Glomerular visceral epithelial cell (primary cell): ENCODE data around the gene CHST7.

Experiments used
- DNase-seq: peaks from one replicate; pipeline ENCODE4 v3.0.0-alpha.2; 2016; ENCODE audit errors: extremely low spot score

CHST7 gene

GRCh38 chrX:46607916-46608315, 34.4 kb downstream of the CHST7 start:
- DNase-seq = no peak

GRCh38 chrX:46610070-46610658, 36.6 kb downstream of the CHST7 start:
- no peak for DNase-seq

DNA sequence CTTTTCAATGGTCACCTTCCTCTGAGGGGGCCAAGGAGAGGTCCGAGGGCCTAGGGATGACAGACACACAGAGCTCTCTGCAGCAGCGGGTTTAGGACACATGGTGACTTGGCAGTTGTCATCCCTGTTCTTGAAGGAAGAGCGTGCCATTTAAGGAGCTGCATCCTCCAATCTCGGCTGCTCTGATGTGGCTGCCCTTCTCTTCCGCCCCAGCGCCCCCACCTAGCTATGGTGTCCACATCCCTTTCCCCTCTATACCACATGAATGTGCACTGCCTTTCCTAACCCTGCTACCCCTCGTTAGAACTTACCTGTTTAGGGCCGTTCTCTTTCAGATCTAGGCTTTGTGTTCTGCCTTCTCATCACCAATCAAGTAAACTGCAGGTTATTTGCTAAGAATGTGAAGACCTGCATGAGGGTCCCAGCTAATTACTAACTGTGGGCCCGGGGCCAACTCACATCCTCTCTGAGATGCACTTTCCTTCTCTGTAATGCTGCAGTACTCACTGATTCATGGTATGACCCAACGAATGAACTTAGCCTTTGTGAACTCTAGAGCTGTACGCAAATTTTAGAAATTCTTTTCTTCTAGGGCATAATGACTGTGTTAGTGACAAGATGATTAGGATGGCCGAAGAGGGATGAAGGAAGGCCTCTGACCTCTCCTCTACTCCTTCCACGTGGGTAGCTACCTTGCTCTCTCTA, 38.2 kb downstream of the CHST7 start:
- no peak for DNase-seq

- DNase-seq = no peak
Measured at GRCh38 chrX:46617906-46618305, 44.3 kb downstream of the CHST7 start.

DNA sequence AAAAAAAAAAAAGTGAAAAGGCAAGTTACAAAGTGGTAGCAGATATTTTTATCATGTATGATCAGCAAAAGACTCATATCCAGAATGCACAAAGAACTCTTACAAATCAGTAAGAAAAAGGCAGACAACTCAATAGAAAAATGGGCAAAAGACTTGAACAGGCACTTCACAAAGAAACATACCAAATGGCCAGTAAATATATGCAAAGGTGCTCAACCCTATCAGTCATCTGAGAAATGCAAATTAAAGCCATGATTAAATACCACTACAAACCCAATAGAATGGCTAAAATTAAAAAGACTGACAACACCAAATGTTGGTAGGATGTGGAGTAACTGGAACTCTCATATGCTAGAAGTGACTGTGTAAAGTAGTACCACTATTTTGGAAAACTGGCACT, 45.4 kb downstream of the CHST7 start:
- DNase-seq = no peak

DNA sequence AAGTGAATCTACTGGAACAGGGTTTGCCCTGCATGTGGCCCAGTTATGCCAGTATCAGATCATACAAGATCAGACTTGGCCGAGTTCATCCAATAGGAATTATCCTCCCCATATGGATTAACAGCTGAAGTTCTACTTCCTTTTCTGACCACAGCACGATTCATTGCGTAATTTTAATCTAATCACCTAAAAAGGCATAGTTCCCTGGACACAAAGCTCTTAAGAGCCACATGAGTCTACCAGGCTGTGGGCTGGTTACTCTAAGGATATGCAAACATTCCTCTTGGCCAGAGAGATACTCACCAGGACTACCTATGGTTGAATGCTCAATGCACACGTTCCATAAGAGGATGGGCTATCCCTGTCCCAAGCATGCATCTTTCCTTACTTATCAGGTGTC, 46.9 kb downstream of the CHST7 start:
- no peak for DNase-seq

- DNase-seq = no peak
Measured at GRCh38 chrX:46621572-46621971, 48.0 kb downstream of the CHST7 start.

DNA sequence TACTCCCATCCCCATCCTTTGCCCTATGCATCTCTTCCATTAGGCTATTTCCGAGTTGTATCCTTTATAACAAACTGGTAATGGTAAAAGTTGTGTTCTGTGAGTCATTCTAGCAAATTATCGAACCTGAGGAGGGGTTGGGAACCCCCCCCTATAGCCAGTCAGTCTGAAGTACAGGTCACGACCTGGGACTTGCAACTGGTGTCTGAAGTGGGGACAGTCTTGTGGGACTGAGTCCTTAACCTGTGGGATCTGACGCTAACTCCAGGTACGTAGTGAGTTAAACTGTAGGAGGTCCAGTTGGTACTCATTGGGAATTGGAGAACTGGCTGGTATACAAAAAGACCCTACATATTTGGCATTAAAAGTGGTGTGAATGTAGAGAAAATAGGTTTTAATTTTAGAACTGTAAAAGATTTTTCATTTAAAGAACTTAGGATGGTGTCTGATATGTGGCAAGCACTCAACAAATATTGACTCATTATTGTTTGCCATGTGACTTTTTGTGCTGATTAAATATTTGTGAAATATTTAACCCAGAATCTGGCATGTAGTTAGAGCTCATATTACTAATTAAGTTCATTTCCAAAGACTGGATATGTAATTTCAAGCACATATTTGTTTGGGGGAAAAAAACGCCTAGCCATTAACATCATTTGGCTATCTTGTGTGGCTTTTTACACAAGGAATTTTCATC, 50.7 kb downstream of the CHST7 start:
- DNase-seq = no peak

GRCh38 chrX:46626566-46626965, 53.0 kb downstream of the CHST7 start:
- DNase-seq = no peak

DNA sequence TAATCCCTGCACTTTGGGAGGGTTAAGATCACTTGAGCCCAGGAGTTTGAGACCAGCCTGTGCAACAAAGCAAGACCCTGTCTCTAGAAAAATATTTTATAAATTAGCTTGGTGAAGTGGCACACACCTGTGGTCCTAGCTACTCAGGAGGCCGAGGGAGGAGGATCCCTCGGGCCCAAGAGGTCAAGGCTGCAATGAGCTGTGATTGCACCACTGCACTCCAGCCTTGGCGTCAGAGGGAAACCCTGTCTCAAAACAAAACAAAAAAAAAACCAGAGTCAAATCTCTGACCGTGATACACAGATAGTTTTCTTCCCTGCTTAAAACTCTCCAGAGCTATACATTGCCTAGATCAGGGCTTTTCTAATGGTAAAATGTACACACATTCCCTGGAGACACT, 53.5 kb downstream of the CHST7 start:
- DNase-seq = no peak

- no peak for DNase-seq
Measured at GRCh38 chrX:46627711-46628419, 54.3 kb downstream of the CHST7 start.

GRCh38 chrX:46628460-46629371, 55.2 kb downstream of the CHST7 start:
- no peak for DNase-seq

DNA sequence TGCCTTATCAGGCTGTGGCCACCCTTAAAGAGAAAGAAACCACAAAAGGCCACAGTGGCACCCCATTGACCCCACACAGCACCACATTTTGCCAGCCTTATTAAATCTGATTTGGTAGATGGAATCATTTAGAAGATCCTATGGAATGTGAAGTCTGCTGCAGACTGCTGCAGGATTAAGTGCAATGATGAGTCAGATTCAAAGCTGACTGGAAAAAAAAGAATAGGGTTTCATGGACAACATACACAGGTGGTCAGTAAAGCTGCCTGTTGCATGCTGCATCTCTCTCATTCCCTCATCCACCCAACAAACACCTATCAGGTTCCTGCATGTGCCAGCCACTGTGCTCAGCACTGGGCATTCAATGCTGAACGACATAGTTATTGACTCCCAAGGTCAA, 56.6 kb downstream of the CHST7 start:
- no peak for DNase-seq

DNA sequence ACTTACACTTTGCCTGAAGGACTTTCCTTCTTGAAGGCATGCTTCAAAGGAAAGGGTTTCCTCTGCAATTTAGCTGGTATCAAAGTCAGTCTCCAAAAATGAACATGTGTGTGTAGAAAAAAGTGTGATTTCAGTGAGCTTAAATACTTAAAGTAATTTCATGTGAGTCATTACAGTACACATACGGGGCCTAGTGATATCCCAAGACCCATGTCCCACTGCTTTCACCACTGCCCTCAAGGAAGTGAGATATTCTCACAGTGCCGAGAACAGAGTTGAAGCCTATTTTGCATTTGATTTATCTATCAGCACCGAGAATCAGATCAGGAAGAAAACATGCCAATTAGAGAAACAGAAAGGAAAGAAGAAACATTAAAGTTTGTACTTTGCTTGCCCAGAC, 61.0 kb downstream of the CHST7 start:
- DNase-seq = no peak

GRCh38 chrX:46635186-46635585, 61.6 kb downstream of the CHST7 start:
- DNase-seq = no peak

DNA sequence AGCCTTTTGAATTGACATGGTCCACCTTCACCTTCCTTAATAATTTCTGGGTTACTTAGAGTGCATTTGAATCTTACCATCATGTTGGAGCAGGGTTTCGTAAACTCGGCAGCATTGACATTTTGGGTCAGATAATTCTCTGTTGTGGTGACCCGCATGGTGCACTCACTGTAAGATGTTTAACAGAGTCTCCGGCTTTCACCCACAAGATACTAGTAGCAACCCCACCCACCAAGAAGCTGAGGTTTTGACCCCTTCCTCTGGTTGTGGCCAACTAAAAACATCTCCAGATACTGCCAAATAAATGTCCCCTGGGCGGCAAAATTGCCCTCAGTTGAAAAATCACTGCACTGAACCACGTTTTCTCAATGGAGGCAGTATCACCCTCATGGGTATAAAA, 62.7 kb downstream of the CHST7 start:
- DNase-seq = no peak

GRCh38 chrX:46637938-46638337, 64.4 kb downstream of the CHST7 start:
- peak; percentile 41 for DNase-seq

- peak; percentile 6 for DNase-seq
Measured at GRCh38 chrX:46642145-46642544, 68.6 kb downstream of the CHST7 start.

- DNase-seq = no peak
Measured at GRCh38 chrX:46643636-46644035, 70.1 kb downstream of the CHST7 start.

DNA sequence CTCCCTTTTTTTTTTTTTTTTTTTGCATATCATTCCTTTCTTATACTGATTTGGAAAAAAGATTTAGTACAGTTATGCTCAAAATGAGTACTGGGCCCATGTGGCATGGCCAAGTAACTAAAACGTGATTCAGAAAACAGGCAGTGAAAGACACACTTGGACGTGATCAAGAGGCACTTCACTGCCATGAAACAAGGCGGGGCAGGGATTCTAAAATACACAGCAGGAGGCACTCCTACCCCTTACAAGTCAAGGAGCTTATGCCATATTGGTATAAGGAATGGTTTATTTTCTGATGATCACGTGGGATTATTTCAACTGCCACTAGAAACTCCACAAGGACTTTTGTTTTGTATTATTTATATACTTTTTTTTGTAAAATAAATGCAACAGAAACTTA, 72.0 kb downstream of the CHST7 start:
- no peak for DNase-seq

GRCh38 chrX:46647251-46647650, 73.7 kb downstream of the CHST7 start:
- DNase-seq = no peak
